HG02610 (cell line): Measurements from ENCODE around the gene RARA.
"Not testable (repeated sequence)": the region's sequence is repeated elsewhere in the genome, so short reads cannot be mapped to it uniquely, and the experiment has no call there.

Source experiments
- ATAC-seq: cut with Tn5 transposase; IDR thresholded peaks from one replicate; pipeline ENCODE4 v1.9.1; 2021; ENCODE audit warnings: mild to moderate bottlenecking, moderate library complexity; ENCODE audit not compliant: unreplicated experiment

RARA gene

GRCh38 chr17:40297511-40297910, 11.5 kb upstream of the RARA start:
- no peak for ATAC-seq

DNA sequence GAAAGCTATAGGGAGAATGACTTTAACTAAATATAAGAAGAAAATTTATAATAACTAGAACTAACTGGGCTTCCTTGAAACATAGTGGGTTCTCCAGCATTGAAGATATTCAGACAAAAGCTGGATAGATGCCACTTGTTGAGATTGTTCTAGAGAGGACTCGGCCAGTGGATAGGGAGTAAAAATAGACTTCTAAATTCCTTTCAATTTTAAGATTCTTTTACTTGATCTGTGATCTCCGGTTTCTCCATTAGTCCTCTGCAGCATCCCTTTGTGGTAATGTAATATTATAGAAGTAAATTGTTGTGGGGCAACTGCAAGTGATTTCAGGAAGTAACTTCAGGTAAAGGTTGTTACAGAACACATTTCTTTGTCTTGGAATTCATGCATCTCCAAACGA, 10.3 kb upstream of the RARA start:
- no peak for ATAC-seq

GRCh38 chr17:40299159-40299757, 9.7 kb upstream of the RARA start:
- ATAC-seq = not testable (repeated sequence)

DNA sequence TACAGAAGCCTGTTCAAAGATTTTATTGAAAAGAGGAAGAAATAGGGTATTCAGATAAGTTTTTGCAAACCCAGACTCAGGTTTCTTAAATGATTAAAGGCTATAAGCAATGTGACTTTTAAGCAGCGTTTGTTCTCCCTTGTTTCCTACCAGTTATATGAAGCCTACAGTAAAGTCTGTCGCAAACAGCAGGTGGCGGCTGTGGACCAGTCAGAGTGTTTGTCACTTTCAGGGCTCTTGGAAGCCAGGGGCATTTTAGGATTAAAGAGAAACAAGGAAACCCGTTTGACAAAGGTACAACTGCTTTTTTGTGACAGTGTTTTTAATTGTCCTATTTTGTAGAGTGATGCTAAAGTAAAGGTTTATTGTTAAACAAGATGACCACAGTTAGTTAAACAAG, 7.7 kb upstream of the RARA start:
- ATAC-seq = no peak

GRCh38 chr17:40303009-40303657, 5.8 kb upstream of the RARA start:
- no peak for ATAC-seq

GRCh38 chr17:40303708-40304551, 5.0 kb upstream of the RARA start:
- ATAC-seq = no peak

- not testable (repeated sequence) for ATAC-seq
Observed at GRCh38 chr17:40304552-40304863, 4.5 kb upstream of the RARA start.

DNA sequence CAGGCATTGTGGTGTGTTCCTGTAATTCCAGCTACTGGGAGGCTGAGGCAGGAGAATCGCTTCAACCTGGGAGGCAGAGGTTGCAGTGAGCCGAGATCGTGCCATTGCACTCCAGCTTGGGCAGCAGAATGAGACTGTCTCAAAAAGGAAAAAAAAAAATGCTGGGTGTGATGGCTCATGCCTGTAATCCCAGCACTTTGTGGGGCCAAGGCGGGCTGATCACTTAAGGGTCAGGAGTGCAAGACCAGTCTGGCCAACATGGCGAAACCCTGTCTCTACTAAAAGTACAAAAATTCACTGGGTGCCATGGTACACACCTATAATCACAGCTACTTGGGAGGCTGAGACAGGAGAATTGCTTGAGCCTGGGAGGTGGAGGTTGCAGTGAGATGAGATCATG, 4.1 kb upstream of the RARA start:
- not testable (repeated sequence) for ATAC-seq

- no peak for ATAC-seq
Observed at GRCh38 chr17:40306395-40306794, 2.6 kb upstream of the RARA start.

GRCh38 chr17:40307001-40307730, 1.8 kb upstream of the RARA start:
- no peak for ATAC-seq

- no peak for ATAC-seq
Observed at GRCh38 chr17:40307740-40308239, 1.2 kb upstream of the RARA start.

DNA sequence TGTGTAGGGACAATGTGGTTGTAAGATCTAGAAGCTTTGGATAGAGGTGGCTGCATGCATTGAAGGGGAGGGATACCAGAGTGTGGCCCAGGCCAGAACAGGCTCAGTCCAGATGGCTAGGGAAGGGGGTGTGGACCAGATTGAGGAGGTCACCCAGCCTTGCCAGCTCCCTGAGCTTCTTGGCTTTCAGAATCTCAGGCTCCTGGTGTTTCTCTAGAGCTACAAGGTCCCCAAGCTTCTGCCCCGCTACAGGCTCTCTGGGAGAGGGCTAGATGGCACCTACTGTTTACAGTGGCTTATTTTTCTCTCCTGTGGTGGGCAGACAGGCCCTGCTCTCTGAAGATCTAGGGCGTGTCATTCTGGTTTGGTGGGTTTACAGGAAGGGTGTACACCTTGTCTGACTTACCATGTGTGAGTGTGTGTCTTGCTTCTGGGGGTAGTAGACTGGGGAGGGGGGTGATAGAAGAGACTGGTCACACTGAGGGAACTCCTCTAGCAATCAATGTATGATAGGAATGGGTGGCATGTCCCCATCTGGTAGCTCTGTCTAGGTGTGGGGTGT, 1.1 kb downstream of the RARA start:
- ATAC-seq = no peak

GRCh38 chr17:40310882-40311391, 2.0 kb downstream of the RARA start:
- peak; percentile 49 for ATAC-seq

DNA sequence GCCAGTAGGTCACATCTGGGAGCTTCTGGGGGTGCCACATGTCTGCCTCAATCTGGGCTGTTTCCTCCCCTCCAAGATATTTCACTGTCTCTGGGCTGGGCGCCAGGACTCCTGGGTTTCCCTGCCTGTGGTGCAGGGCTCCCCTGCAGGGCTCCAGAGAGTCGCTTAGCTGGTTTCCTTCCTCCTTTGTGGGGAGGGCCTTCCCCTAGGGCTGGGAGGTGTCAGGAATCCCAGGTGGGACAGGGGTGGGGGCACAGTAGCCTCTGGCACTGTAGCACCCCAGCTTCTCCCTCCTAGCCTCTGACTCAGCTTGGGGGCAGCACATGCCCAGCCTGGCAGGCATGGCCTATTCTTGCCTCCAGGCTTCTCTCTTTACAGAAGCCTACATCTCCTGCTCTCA, 2.6 kb downstream of the RARA start:
- ATAC-seq = no peak

DNA sequence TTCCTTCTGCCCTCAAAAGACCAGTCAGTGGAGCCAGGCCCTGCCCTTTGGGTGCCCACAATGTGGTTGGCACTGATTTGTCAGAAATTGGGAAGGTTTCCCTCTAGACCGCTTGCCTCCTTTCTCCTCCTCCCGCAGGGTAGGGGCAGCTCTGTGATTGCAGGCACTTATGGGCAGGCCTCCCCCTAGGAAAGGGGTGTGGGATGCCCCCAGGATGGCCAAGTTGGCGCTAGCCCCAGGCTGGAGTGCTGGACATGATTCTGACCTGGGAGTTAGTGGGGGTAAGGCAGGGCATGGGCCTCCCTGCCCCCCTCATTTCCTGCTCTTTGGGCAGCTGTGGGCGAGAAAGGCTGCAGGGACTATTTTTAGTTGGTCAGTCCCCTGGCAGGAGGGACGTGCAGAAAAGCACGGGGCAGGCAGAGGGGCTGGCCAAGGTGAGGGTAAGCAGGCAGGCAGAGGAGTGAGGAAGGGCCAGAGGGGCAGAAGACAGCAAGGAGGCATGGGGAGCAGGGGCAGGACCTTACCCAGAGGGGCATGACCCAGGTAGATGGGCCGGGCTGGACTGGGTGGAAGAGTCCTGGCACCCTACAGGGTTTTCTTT, 3.3 kb downstream of the RARA start:
- ATAC-seq = no peak

- no peak for ATAC-seq
Observed at GRCh38 chr17:40312893-40313667, 4.1 kb downstream of the RARA start.

- ATAC-seq = no peak
Observed at GRCh38 chr17:40313668-40314583, 4.9 kb downstream of the RARA start.

DNA sequence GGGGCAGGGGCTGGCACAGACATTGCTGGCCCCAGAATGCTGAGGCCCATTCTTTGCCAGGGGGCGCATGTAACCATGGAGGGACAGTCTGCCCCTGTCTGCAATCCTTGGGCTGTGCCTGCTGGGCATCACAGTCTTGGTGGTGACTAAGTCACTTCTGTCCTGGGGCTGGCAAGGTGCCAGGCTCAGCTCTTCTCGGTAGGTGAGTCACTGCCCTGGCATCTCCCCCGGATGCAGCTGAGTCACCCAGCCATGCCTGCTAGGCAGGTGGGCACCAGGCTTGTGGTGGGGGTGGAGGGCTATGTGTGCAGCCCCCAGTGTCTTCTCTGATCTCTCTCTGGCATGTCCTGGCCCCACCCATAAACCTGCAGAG, 5.6 kb downstream of the RARA start:
- no peak for ATAC-seq

DNA sequence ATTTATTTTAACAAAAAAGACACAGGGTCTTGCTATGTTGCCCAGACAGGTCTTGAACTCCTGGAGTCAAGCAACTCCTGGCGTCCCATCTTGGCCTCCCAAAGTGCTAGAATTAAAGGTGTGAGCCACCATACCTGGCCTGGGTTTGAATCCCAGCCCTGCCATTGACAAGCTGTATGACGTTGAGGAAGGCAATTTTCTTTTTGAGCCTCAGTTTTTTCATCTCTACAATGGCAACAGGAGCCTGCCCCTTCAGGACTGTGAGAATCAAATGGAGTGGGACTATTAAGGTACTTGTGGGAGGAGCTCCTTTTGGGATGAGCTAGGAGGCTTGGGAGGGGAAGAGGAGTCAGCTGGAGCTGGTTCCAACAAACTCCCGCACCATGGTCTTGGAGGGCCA, 6.2 kb downstream of the RARA start:
- no peak for ATAC-seq
